Jurkat, Clone E6-1 (cell line): ENCODE measurements around the gene FANCI.
"Not testable (repeated sequence)": the region's sequence is repeated elsewhere in the genome, so short reads cannot be mapped to it uniquely, and the experiment has no call there.

Experiments
- DNase-seq: peaks from one replicate; pipeline ENCODE4 v3.0.0-alpha.2; 2011; ENCODE audit warnings: low read depth, low spot score
- H3K4me3 ChIP-seq: 2 replicates; pipeline ENCODE4 v1.5.1; 2011; ENCODE audit warnings: mild to moderate bottlenecking, low read length, control low read depth, moderate library complexity

The FANCI gene

DNA sequence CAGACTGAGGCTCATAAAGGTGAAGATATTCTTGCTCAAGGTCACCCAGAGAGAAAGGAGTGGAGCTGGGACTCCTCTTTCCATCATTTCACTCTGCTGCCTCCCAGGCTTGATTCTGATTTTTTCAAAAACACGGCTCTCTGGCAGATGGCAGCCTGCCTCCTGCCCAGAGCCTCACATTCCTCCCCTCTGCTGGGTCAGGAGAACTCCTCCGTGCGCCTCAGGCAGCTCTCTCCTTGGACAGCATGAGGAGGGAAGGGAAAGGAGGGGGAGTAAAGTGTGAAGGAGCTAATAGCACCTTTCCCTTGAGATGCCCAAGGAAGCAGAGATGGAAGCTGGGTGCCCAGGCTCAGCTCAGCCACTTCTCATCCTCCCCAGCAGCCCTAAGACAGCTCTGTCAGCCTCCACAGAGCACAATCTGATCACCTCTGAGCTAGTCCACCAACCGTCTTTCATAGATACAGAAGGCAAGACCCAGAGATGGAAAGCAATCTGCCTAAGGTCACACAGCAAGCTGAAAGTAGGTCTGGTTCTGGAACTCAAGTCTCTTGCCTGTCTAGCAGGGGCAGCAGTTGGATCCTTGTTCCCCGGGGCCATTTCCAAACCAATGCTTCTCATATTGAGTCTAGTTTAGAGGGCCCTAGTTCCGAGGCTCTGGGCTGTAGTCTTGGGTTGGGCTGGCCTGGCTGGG is 25.9 kb upstream of the FANCI start:
- H3K4me3 ChIP-seq = no peak overlapping the region
- DNase-seq = no peak

DNA sequence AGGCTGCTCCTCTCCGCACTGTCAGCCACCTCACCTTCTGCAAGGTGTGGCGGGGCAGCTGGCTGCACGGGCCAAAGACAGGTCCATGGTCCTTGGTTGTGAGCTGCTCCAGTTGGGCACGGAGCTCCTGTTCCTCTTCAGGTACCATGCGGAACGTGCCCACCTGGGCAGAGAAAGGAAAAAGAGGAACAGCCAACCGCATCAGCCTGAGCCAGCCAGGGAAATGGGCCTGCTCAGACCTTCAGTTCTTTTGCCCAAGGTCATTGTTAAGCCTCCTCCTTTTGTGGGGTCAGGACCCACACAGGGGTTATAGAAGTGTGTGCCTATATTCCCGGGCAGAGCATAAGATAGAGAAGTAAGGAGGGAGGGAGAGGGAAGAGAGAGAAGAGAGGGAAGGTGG is 25.2 kb upstream of the FANCI start:
- H3K4me3 ChIP-seq = no peak overlapping the region
- no peak for DNase-seq

GRCh38 chr15:89221543-89221942 is 22.2 kb upstream of the FANCI start, which contains the start of gene RLBP1:
Gene RLBP1 (minus strand): TSS chr15:89221579. CDS start chr15:89218975, 2,604 bp downstream.
- no peak within 1 kb of the TSS for H3K4me3 ChIP-seq
- DNase-seq = no peak

DNA sequence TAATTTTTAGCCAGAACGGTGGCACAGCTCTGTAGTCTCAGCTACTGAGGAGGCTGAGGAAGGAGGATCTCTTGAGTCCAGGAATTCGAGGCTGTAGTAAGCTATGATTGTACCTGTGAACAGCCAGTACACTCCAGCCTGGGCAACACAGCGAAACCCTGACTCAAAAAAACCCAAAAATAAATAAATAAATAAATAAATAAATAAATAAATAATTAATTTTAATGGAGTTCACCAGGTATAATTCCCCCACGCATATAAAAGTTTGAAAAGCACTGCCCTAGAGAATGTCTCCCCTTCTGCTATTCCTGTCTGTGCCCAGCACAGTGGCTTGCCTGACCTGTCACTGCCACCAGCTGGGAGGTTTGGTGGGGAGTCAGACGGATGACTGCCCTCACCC is 18.2 kb upstream of the FANCI start:
- DNase-seq = no peak
- H3K4me3 ChIP-seq = no peak overlapping the region

DNA sequence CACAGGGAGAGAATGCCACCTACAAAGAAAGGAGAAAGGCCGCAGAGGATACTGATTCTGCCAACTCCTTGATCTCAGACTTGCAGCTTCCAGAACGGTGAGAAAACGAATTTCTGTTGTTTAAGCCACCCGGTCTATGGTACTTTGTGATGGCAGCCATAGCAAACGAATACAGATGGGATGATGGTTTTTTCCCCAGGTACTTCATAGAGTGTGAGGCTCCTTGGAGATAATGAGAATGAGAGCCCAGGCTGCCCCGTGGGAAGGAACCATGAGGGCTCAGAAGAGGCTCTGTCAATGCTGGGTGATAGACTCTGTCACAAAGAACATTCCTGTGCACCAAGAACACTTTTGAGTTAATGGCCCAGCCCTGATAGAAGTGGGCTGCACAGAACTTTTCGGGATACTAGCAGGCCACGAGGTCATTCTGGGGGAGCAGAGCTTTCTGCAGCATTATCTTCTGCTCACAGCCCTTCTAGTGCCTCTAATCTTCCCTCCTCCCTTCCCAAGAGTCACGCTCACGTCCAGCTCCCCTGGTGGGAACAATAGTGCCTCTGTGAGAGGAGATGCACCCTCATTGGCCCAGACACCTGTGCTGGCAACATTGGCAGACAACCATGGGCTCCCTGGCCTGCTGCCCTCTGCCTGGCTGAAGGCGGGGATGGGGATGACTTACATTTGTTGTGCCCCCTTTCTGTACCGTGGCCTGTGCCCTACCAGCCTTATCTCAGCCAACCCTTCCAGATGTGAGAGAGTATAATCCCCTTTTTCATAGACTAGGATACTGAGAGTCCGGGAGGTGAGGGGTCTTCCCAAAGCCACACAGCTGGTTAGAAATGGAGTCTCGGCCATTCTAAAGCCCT is 17.2 kb upstream of the FANCI start:
- no peak overlapping the region for H3K4me3 ChIP-seq
- DNase-seq = no peak

DNA sequence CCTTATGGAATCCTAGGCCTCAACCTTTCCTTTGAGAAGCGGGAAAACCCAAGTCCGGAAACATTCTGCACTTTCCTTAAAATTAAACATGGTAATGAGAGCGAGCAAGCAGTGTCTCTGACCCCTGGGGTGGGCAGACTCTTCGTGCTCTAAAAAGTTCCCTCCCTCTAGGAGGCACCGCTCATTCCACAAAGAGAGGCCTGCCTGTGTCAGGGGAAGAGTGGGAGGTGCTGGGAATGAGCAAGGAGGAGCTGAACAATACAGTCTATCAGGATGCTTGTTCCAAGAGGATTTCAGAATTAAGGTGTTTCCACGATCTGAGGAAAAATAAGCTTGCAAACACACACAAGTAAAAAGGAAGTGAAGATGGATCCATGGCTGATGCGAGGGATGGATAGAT is 16.4 kb upstream of the FANCI start:
- no peak overlapping the region for H3K4me3 ChIP-seq
- no peak for DNase-seq

DNA sequence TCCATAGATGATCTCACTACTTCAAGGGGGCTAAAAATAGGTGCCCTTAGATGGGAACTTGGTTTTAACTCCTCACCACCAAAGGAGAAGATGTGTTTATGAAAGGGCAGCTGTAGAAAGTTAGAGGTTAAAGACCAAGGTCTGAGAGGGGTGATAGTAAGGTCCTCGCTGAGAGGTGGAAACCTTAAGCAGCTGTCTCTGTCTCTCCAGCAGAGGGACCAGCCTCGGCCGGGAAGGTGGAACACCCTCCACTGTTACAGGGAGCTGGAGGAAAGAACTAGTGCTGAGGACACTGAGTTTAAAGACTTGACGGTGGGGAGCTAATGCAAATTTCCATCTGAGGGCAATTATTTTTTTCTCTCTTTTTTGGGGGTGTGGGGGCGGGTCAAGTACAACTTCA is 13.5 kb upstream of the FANCI start:
- H3K4me3 ChIP-seq = no peak overlapping the region
- DNase-seq = no peak

DNA sequence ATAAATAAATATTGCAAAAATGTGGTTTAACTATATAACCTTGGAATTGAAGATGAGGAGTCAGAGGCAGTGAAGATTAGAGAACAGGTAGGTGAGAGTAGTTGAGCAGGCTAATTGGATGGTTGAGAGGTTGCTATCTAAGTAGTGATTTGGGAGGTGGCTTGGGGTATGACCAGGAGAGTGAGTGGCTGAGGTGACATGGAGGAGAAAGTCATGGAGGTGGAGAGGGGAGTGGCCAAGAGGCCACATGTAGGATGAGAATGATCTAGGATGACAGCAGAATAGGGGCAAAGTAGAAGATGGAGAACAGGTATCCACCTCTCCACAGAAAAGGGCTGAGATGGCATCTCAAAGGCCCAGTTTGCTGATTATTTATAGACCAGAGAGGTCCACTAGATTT is 11.9 kb upstream of the FANCI start:
- DNase-seq = no peak
- H3K4me3 ChIP-seq = no peak overlapping the region

GRCh38 chr15:89239883-89240810 is 3.6 kb upstream of the FANCI start:
- not testable (repeated sequence) for DNase-seq, H3K4me3 ChIP-seq

- DNase-seq = no peak
These were observed 611 bp upstream of the FANCI start for GRCh38 chr15:89243046-89243690.

GRCh38 chr15:89244574-89244903 is 760 bp downstream of the FANCI start:
- no peak for DNase-seq
- H3K4me3 ChIP-seq = peak overlapping the region; percentile 91

More at GRCh38 chr15:89243046-89243690, 611 bp upstream of the FANCI start:
- H3K4me3 ChIP-seq = peak overlapping the region; percentile 91

DNA sequence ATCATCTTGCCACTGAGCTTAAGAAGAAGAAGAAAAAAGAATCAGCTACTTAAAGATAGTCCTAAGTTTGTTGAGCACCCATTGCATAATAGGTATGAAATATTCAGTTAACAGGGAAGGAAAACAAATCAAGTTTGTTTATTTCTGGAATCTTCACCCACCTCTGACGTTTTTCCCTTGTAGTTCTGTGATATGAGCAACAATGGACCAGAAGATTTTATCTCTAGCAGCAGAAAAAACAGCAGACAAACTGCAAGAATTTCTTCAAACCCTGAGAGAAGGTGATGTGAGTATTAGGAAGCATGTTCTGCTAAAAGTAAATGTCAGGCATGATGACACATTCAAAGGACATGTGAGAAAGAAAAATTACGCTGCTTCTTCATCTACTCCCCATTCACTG is 3.7 kb downstream of the FANCI start:
- H3K4me3 ChIP-seq = no peak overlapping the region
- DNase-seq = no peak

DNA sequence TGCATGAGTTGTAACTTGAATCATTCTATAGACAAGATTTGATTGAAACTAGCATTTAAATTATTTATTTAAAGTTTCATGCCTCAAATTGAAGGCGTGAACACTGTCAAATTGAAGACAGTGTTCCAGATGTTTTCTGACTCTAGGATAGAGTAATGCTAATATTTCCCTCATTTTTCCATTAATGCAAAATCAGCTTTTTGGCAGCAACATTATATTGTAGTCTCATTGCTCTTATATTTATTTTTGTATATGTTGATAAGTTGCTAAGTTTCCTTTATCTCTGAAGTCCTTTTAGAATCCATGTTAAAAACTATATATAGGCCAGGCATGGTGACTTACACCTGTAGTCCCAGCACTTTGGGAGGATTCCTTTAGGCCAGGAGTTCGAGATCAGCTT is 4.8 kb downstream of the FANCI start:
- no peak overlapping the region for H3K4me3 ChIP-seq
- no peak for DNase-seq

DNA sequence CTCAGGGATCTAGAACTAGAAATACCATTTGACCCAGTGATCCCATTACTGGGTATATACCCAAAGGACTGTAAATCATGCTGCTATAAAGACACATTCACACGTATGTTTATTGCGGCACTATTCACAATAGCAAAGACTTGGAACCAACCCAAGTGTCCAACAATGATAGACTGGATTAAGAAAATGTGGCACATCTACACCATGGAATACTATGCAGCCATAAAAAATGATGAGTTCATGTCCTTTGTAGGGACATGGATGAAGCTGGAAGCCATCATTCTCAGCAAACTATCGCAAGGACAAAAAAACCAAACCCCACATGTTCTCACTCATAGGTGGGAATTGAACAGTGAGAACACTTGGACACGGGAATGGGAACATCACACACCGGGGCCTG is 6.4 kb downstream of the FANCI start:
- H3K4me3 ChIP-seq, DNase-seq: not testable (repeated sequence)

DNA sequence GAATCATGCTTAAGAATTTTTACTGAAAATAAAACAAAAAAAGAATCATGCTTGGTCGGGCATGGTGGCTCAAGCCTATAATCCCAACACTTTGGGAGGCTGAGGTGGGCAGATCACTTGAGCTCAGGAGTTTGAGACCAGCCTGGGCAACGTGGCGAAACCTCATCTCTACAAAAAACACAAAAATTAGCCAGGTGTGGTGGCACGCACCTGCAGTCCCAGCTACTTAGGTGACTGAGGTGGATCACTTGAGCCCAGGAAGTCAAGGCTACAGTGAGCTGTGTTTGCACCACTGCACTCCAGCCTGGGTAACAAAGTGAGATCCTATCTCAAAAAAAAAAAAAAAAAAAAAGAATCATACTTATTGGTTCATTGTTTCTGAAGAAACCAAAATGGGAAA is 33.5 kb downstream of the FANCI start:
- not testable (repeated sequence) for DNase-seq, H3K4me3 ChIP-seq

DNA sequence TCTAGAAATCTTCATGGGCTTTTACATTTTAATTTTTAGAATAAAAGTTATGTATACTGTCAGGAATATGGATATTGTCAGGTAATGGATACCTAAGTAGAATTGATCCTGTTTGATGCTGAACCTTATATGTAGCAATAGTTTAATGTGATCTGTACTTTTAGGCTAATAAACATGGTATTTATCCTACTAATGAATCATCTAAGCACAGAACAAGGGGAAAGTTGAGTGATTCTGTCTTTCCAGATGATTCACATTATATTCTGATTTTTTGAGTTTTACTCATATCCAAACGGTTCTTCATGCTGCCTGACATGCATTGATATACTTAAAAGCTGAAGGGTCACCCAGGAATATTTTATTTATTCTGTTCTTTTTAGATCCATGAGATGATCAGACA is 34.5 kb downstream of the FANCI start:
- no peak overlapping the region for H3K4me3 ChIP-seq
- no peak for DNase-seq

DNA sequence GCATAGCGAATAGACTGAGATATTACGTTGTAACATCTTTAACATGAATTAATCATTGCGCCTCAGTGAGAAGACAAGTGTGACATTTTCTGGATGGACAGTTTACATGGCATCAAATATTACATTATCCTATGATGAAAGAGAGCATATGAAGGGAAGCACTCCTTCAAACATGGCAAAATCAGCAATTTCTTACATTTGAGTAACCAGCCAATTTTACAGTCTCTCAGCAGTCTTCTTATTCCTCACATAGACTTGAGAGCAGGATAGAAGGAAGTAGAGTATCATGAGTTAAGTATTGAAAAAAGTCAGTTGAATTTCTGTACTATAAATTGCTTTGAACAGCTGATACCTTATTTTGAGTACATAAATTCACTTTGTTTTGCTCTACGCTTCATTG is 38.9 kb downstream of the FANCI start:
- no peak for DNase-seq
- H3K4me3 ChIP-seq = no peak overlapping the region

DNA sequence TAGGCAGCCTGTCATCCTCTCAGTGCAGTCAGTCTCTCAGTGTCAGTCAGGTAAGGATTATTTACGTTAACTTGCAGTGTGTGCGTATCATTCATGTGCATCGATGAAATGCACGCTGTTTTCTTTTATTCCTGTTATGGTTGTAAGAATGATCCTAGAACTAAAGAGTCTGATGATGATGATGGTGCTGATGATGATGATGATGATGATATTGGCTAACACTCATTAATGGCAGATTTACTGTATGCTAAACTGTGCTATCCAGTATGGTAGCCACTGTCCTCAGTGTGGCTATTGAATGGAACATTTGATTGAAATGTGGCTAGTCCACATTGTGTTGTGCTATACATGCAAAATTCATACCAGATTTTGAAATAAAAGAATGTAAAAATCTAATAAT is 39.4 kb downstream of the FANCI start:
- DNase-seq = no peak

GRCh38 chr15:89291934-89292438 is 48.2 kb downstream of the FANCI start:
- DNase-seq = no peak

More for the DNA sequence above, 39.4 kb downstream of the FANCI start:
- H3K4me3 ChIP-seq = no peak overlapping the region

More at GRCh38 chr15:89291934-89292438, 48.2 kb downstream of the FANCI start:
- H3K4me3 ChIP-seq = no peak overlapping the region
